ENCODE results near the gene CHD6. TPM values are rescaled to one million over a fixed set of nuclear protein-coding genes. Genes with fewer than 3 reads are reported as not detected.

Gene CHD6
- polyA plus RNA-seq, 1 donor (not counting 4 experiments of a cell fraction or from before 2014, with no cell fraction given): 6.8 TPM

DNA sequence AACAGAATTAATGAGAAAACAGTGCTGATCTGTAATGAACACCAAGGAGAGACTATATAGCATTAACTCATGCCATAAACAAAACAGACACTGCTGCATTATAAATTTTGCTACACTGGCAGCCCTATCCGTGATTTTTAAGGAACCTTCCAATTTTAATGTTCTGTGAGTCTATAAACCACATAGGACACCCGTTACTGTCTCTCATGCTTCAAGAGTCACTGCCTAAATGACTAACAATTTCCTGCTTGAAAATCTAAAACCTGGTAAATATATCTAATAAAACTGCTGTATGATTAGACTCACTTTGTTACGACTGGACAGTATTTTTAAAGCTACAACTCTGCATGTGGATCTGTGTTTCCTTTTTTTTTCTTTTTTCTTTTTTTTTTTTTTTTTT, 8.7 kb downstream of the CHD6 start:
- Histone ChIP-seq H4K20me1 (ENCODE audit: control insufficient read depth, extremely low read depth, insufficient read depth, low read length) (no peaks in the 10 kb centered on the region), H3K9me1 (ENCODE audit: control insufficient read depth, extremely low read depth, insufficient read depth, low read length) (no peaks in the 10 kb centered on the region), H3K79me2 (ENCODE audit: control insufficient read depth, insufficient read depth, low read length) (peaks cover 48% of the 10 kb centered on the region), H3K9ac (ENCODE audit: control insufficient read depth, extremely low read depth, insufficient read depth, low read length) (no peak overlapping the region), H3K4me2 (ENCODE audit: control insufficient read depth, extremely low read depth, insufficient read depth, low read depth, low read length) (no peak overlapping the region), H3K27ac (ENCODE audit: control insufficient read depth, insufficient read depth, low read length) (no peak overlapping the region), H3K9me3 (ENCODE audit: control insufficient read depth, low read depth, low read length) (no peaks in the 10 kb centered on the region), H3K4me1 (ENCODE audit: control insufficient read depth, extremely low read depth, insufficient read depth, low read length) (no peaks in the 10 kb centered on the region), H2AFZ (ENCODE audit: control insufficient read depth, low read length) (no peak overlapping the region), H3K27me3 (ENCODE audit: control insufficient read depth, extremely low read depth, insufficient read depth, low read length) (no peaks in the 10 kb centered on the region), H3K36me3 (ENCODE audit: control insufficient read depth in 2 of 2, extremely low read depth in 1 of 2, insufficient read depth in 2 of 2, low read length in 2 of 2) (no peaks in the 10 kb centered on the region), H3K4me3 (ENCODE audit: control insufficient read depth in 2 of 3, extremely low read depth in 1 of 3, insufficient read depth in 2 of 3, low read depth in 1 of 3, low read length in 3 of 3) (no peak overlapping the region)
- TF ChIP-seq, protein P1, sequence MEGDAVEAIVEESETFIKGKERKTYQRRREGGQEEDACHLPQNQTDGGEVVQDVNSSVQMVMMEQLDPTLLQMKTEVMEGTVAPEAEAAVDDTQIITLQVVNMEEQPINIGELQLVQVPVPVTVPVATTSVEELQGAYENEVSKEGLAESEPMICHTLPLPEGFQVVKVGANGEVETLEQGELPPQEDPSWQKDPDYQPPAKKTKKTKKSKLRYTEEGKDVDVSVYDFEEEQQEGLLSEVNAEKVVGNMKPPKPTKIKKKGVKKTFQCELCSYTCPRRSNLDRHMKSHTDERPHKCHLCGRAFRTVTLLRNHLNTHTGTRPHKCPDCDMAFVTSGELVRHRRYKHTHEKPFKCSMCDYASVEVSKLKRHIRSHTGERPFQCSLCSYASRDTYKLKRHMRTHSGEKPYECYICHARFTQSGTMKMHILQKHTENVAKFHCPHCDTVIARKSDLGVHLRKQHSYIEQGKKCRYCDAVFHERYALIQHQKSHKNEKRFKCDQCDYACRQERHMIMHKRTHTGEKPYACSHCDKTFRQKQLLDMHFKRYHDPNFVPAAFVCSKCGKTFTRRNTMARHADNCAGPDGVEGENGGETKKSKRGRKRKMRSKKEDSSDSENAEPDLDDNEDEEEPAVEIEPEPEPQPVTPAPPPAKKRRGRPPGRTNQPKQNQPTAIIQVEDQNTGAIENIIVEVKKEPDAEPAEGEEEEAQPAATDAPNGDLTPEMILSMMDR (optimal IDR thresholded peaks at IDR 0.05 in 1 of 3, IDR thresholded peaks at IDR 0.05 in 1 of 3, conservative IDR thresholded peaks at IDR 0.05 in 1 of 3; ENCODE audit: extremely low read depth in 1 of 3, insufficient read depth in 2 of 3, low read length in 3 of 3): no peak
- no peak for TF ChIP-seq EZH2 (IDR thresholded peaks at IDR 0.05; ENCODE audit: low read length)
- dilution Hi-C loops (cut with MboI; ENCODE audit: extremely low pct_ligation_motif_present, low sequenced_read_pairs): no loop called here
- DNase-seq (ENCODE audit: low read depth, low spot score) (no peak), FAIRE-seq (no peak)

DNA sequence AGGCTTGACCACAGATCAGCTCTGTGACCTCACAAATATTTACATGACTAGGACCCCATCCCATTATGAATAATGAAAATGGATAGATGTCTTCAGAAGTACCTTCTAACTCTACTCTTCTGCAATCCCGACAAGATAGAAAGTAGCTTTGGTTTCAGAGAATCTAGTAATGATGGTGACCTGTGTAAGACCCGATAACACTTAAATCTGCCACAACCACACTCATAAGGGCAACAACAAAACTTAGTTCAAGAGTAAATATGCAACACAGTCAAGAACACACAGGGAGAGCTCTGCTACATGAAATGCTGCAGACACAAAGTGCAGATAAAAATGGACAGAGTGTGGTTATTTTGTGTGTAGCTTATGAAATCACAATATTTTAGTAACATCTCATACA, 9.6 kb downstream of the CHD6 start:
- dilution Hi-C loops (cut with MboI; ENCODE audit: extremely low pct_ligation_motif_present, low sequenced_read_pairs): no loop called here
- DNase-seq (ENCODE audit: low read depth, low spot score) (no peak), FAIRE-seq (no peak)
- Histone ChIP-seq H3K4me2 (ENCODE audit: control insufficient read depth, extremely low read depth, insufficient read depth, low read depth, low read length) (no peak overlapping the region), H3K27me3 (ENCODE audit: control insufficient read depth, extremely low read depth, insufficient read depth, low read length) (no peaks in the 10 kb centered on the region), H3K79me2 (ENCODE audit: control insufficient read depth, insufficient read depth, low read length) (peaks cover 51% of the 10 kb centered on the region), H3K4me1 (ENCODE audit: control insufficient read depth, extremely low read depth, insufficient read depth, low read length) (no peaks in the 10 kb centered on the region), H2AFZ (ENCODE audit: control insufficient read depth, low read length) (no peak overlapping the region), H3K36me3 (ENCODE audit: control insufficient read depth in 2 of 2, extremely low read depth in 1 of 2, insufficient read depth in 2 of 2, low read length in 2 of 2) (no peaks in the 10 kb centered on the region), H4K20me1 (ENCODE audit: control insufficient read depth, extremely low read depth, insufficient read depth, low read length) (no peaks in the 10 kb centered on the region), H3K9ac (ENCODE audit: control insufficient read depth, extremely low read depth, insufficient read depth, low read length) (no peak overlapping the region), H3K4me3 (ENCODE audit: control insufficient read depth in 2 of 3, extremely low read depth in 1 of 3, insufficient read depth in 2 of 3, low read depth in 1 of 3, low read length in 3 of 3) (no peak overlapping the region), H3K9me3 (ENCODE audit: control insufficient read depth, low read depth, low read length) (no peaks in the 10 kb centered on the region), H3K27ac (ENCODE audit: control insufficient read depth, insufficient read depth, low read length) (no peak overlapping the region), H3K9me1 (ENCODE audit: control insufficient read depth, extremely low read depth, insufficient read depth, low read length) (no peaks in the 10 kb centered on the region)
- TF ChIP-seq EZH2 (IDR thresholded peaks at IDR 0.05; ENCODE audit: low read length): no peak
- TF ChIP-seq, protein P1 (optimal IDR thresholded peaks at IDR 0.05 in 1 of 3, IDR thresholded peaks at IDR 0.05 in 1 of 3, conservative IDR thresholded peaks at IDR 0.05 in 1 of 3; ENCODE audit: extremely low read depth in 1 of 3, insufficient read depth in 2 of 3, low read length in 3 of 3): no peak

Measured in keratinocyte (primary cell).